A673 (cell line): ENCODE measurements around the gene DIPK1C. TPM values are rescaled to one million over a fixed set of nuclear protein-coding genes. Genes with fewer than 3 reads are reported as not detected.

Source experiments
- BruUV-seq: library from RNA; stranded (reverse); fragments of 400-500 nt; replicated peaks from 2 replicates; lab custom pipeline; 2021; lab: Mats Ljungman, UMichigan
- CTCF ChIA-PET: fragments of 300-600 bp; sonication (Branson Sonifier 250); formaldehyde crosslinking; loops from one replicate; lab custom pipeline; 2022; ENCODE audit warnings: antibody characterized with exemption; lab: Charles Lee
- POLR2A ChIA-PET: fragments of 300-600 bp; sonication (Branson Sonifier 250); formaldehyde crosslinking; loops from one replicate; lab custom pipeline; 2022; ENCODE audit warnings: antibody characterized with exemption; ENCODE audit not compliant: low non-redundant PET; lab: Charles Lee
- DNase-seq: peaks from one replicate; pipeline ENCODE4 v3.0.0-alpha.2; 2015; ENCODE audit warnings: low spot score
- H3K27ac ChIP-seq: fragments of 200-600 bp; sonication (generic); 2 replicates; pipeline ENCODE4 v1.5.1; 2016; ENCODE audit warnings: mixed run types, low read depth, mild to moderate bottlenecking, mixed read lengths, antibody characterized with exemption, low read length; ENCODE audit not compliant: poor library complexity, severe bottlenecking
- H3K27me3 ChIP-seq: fragments of 200-600 bp; sonication (generic); replicated peaks from 2 replicates; pipeline ENCODE4 v1.6.1; 2017; ENCODE audit warnings: mixed run types, low read depth, mild to moderate bottlenecking, mixed read lengths, antibody characterized with exemption, low read length; ENCODE audit not compliant: insufficient read depth, poor library complexity
- H3K36me3 ChIP-seq: fragments of 200-600 bp; sonication (generic); 2 replicates; pipeline ENCODE4 v1.6.1; 2016; ENCODE audit warnings: mixed run types, mild to moderate bottlenecking, mixed read lengths, antibody characterized with exemption, low read length; ENCODE audit not compliant: insufficient read depth, poor library complexity, severe bottlenecking
- H3K4me1 ChIP-seq: fragments of 200-600 bp; sonication (generic); 2 replicates; pipeline ENCODE4 v1.6.1; 2017; ENCODE audit warnings: mixed run types, mild to moderate bottlenecking, mixed read lengths, antibody characterized with exemption, low read length; ENCODE audit not compliant: insufficient read depth, poor library complexity, severe bottlenecking
- H3K4me3 ChIP-seq: fragments of 200-600 bp; sonication (generic); 2 replicates; pipeline ENCODE4 v1.5.1; 2016; ENCODE audit warnings: low read depth, mixed run types, mild to moderate bottlenecking, mixed read lengths, low read length; ENCODE audit not compliant: poor library complexity, severe bottlenecking
- H3K9me3 ChIP-seq: fragments of 200-600 bp; sonication (generic); 2 replicates; pipeline ENCODE4 v1.6.1; 2016; ENCODE audit warnings: mixed run types, low read depth, mild to moderate bottlenecking, mixed read lengths, antibody characterized with exemption, low read length; ENCODE audit not compliant: poor library complexity, severe bottlenecking
- EZH2 ChIP-seq: fragments of 200-600 bp; sonication (generic); IDR thresholded peaks from 2 replicates; pipeline ENCODE4 v1.6.1; 2017; ENCODE audit warnings: borderline replicate concordance, low read depth, mild to moderate bottlenecking, mixed read lengths, antibody characterized with exemption, low read length; ENCODE audit not compliant: poor library complexity, severe bottlenecking
- intact Hi-C: fragments of 100-400 bp; cut with micrococcal nuclease; formaldehyde crosslinking; loops from one replicate; pipeline ENCODE4 v1.10.0; 2022; ENCODE audit not compliant: unreplicated experiment
- total RNA-seq: library from RNA; stranded (reverse); gene quantifications from 2 replicates; pipeline ENCODE4 v1.2.3, GENCODE V29; 2021
- TF ChIP-seq, protein P1 (sequence below): fragments of 300-800, 200-600 bp; sonication (generic); conservative IDR thresholded peaks from 2 replicates; pipeline ENCODE4 v1.5.1; 2017; ENCODE audit warnings: low read depth, mild to moderate bottlenecking, antibody characterized with exemption, low read length, moderate library complexity, mixed read lengths

The DIPK1C gene
- total RNA-seq, 1 experiment from 2014 or later = not detected

DNA sequence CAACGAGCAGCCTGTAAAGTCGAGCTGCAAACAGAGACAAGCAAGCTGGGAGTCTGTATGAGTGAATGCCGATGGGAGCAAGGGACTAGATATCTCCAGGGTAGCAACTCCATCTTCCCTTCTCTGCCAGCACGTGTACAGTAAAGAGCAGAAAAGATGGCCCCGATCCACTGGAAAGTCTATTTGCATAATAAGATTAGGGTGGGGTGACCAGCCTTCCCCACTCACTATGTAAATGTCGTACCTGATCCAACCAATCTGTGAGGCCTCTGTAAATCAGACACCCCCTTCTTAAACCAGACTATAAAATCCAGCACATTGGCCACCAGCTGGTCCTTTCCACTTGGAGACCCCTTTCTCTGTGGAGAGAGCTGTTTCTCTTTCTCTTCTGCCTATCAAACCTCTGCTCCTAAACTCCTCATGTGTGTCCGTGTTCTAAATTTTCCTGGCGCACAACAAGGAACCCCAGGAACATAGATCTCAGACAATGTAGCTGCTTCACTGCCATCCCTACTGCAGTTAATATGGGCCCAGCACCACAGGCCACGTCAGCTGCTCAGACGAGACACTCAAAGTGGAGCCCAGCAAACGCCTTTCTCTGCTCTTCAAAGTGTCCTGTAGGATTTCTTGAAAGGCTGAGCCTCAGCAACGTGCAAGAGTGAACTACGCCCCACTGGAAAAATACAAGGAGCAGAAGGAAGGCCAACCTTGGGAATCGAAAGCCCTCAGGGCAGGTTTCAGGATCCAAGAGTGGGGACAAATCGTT is 26.1 kb downstream of the DIPK1C start:
- ChIA-PET POLR2A (no interaction called here), CTCF (no interaction called here)
- Histone ChIP-seq H3K9me3 (no peaks in the 10 kb centered on the region), H3K4me3 (no peak overlapping the region), H3K27me3 (no peaks in the 10 kb centered on the region), H3K36me3 (no peaks in the 10 kb centered on the region), H3K4me1 (peaks cover 10% of the 10 kb centered on the region), H3K27ac (no peak overlapping the region)
- intact Hi-C loops = no loop called here
- TF ChIP-seq, protein P1, sequence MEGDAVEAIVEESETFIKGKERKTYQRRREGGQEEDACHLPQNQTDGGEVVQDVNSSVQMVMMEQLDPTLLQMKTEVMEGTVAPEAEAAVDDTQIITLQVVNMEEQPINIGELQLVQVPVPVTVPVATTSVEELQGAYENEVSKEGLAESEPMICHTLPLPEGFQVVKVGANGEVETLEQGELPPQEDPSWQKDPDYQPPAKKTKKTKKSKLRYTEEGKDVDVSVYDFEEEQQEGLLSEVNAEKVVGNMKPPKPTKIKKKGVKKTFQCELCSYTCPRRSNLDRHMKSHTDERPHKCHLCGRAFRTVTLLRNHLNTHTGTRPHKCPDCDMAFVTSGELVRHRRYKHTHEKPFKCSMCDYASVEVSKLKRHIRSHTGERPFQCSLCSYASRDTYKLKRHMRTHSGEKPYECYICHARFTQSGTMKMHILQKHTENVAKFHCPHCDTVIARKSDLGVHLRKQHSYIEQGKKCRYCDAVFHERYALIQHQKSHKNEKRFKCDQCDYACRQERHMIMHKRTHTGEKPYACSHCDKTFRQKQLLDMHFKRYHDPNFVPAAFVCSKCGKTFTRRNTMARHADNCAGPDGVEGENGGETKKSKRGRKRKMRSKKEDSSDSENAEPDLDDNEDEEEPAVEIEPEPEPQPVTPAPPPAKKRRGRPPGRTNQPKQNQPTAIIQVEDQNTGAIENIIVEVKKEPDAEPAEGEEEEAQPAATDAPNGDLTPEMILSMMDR = no peak
- TF ChIP-seq EZH2 = no peak
- no TSS peak for BruUV-seq
- peak; percentile 36 for DNase-seq

DNA sequence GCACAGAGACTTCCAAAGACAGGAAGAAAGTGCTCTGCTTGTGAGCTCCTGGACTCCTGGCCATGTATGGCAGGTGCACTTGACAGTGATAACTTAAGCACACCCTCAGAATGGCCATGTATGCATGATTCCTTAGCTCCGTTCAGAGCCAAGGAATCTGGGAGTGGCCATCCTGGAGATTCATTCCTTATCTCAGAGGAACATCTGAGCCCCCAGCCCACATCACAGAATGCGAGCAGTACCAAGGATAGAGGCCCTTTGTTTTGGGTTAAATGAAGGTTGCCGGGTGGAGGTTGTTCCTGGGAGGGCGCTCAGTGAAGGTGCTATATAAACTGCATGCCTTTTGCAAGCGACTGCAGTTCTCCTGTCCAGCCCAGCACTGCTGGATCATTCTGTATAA is 26.9 kb downstream of the DIPK1C start:
- no TSS peak for BruUV-seq
- no peaks in the 10 kb centered on the region for H3K27me3 ChIP-seq
- TF ChIP-seq, protein P1 = no peak
- no peak for TF ChIP-seq EZH2
- ChIA-PET POLR2A (no interaction called here), CTCF (no interaction called here)
- intact Hi-C loops = no loop called here
- no peaks in the 10 kb centered on the region for H3K36me3 ChIP-seq
- DNase-seq = no peak
- no peak overlapping the region for H3K27ac ChIP-seq
- no peak overlapping the region for H3K4me3 ChIP-seq
- peaks cover 7% of the 10 kb centered on the region for H3K9me3 ChIP-seq
- H3K4me1 ChIP-seq = peaks cover 10% of the 10 kb centered on the region

GRCh38 chr18:74429096-74429495 is 28.0 kb downstream of the DIPK1C start:
- Histone ChIP-seq H3K27ac (no peak overlapping the region), H3K4me3 (no peak overlapping the region), H3K4me1 (peaks cover 10% of the 10 kb centered on the region), H3K27me3 (no peaks in the 10 kb centered on the region), H3K9me3 (peaks cover 8% of the 10 kb centered on the region), H3K36me3 (no peaks in the 10 kb centered on the region)
- DNase-seq = no peak
- TF ChIP-seq EZH2 = no peak
- TF ChIP-seq, protein P1 = no peak
- BruUV-seq = no TSS peak
- CTCF ChIA-PET = no interaction called here
- POLR2A ChIA-PET = no interaction called here
- intact Hi-C loops = no loop called here
